ENCODE data around the gene MAP2.
"Not testable (repeated sequence)": the region's sequence is repeated elsewhere in the genome, so short reads cannot be mapped to it uniquely, and the experiment has no call there.

The MAP2 gene

DNA sequence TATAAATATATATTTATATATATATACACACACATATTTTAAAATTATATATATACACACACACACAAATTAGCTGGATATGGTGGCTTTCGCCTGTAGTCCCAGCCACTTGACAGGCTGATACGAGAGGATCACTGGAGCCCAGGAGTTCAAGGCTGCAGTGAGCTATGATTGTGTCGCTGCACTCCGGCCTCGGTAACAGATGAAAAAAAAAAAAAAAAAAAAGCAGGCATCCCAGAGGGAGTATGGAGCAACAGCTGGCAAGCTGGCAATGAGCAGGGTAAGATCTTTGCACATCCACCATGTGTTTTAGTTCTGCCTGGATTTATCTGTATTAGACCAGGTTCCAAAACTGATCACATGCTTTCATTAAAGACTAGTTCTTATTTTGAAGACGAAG lies 170.1 kb downstream of the MAP2 start:
- H3K4me3 ChIP-seq (IDR thresholded peaks at IDR 0.05; ENCODE audit: insufficient read depth, low read depth, low read length) = no peak overlapping the region
- TF ChIP-seq, protein P1, sequence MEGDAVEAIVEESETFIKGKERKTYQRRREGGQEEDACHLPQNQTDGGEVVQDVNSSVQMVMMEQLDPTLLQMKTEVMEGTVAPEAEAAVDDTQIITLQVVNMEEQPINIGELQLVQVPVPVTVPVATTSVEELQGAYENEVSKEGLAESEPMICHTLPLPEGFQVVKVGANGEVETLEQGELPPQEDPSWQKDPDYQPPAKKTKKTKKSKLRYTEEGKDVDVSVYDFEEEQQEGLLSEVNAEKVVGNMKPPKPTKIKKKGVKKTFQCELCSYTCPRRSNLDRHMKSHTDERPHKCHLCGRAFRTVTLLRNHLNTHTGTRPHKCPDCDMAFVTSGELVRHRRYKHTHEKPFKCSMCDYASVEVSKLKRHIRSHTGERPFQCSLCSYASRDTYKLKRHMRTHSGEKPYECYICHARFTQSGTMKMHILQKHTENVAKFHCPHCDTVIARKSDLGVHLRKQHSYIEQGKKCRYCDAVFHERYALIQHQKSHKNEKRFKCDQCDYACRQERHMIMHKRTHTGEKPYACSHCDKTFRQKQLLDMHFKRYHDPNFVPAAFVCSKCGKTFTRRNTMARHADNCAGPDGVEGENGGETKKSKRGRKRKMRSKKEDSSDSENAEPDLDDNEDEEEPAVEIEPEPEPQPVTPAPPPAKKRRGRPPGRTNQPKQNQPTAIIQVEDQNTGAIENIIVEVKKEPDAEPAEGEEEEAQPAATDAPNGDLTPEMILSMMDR (conservative IDR thresholded peaks at IDR 0.05; ENCODE audit: low read depth, low read length) = no peak

DNA sequence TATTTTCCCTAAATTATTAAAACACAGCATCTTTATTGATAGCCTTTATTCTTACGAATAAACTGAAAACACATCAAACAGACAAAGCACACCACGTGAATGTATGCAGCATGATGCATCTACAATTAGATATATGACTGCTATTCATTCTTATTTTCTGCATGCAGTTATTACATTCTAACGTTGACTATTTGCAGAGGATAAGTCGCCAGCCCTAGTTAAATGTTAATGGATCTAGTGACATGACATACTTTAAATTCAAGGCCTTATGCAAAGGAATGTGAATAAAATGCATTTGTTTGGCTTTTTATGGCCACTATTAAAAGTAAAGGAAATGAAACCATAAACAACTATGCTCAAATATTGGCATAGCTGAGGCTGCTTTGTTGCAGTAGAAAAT lies 172.4 kb downstream of the MAP2 start:
- Histone ChIP-seq H3K36me3 (ENCODE audit: insufficient read depth) (no peaks in the 10 kb centered on the region), H3K27me3 (ENCODE audit: insufficient read depth, low read depth) (no peaks in the 10 kb centered on the region), H3K79me2 (ENCODE audit: insufficient read depth, low read depth) (no peaks in the 10 kb centered on the region), H4K20me1 (ENCODE audit: insufficient read depth) (no peaks in the 10 kb centered on the region), H3K9ac (no peak overlapping the region), H3K4me2 (no peak overlapping the region), H3K4me3 (IDR thresholded peaks at IDR 0.05; ENCODE audit: insufficient read depth, low read depth, low read length) (no peak overlapping the region), H3K4me1 (ENCODE audit: low read depth, poor library complexity, severe bottlenecking) (no peaks in the 10 kb centered on the region), H2AFZ (ENCODE audit: low read depth) (no peak overlapping the region), H3K27ac (no peak overlapping the region)
- TF ChIP-seq, protein P1 (conservative IDR thresholded peaks at IDR 0.05; ENCODE audit: low read depth, low read length) = no peak

More for the DNA sequence above, 170.1 kb downstream of the MAP2 start:
- Histone ChIP-seq H3K36me3 (ENCODE audit: insufficient read depth) (no peaks in the 10 kb centered on the region), H2AFZ (ENCODE audit: low read depth) (no peak overlapping the region), H3K27ac (no peak overlapping the region), H3K4me2 (no peak overlapping the region), H3K79me2 (ENCODE audit: insufficient read depth, low read depth) (no peaks in the 10 kb centered on the region), H4K20me1 (ENCODE audit: insufficient read depth) (no peaks in the 10 kb centered on the region), H3K27me3 (ENCODE audit: insufficient read depth, low read depth) (no peaks in the 10 kb centered on the region), H3K9ac (no peak overlapping the region), H3K4me1 (ENCODE audit: low read depth, poor library complexity, severe bottlenecking) (no peaks in the 10 kb centered on the region)

DNA sequence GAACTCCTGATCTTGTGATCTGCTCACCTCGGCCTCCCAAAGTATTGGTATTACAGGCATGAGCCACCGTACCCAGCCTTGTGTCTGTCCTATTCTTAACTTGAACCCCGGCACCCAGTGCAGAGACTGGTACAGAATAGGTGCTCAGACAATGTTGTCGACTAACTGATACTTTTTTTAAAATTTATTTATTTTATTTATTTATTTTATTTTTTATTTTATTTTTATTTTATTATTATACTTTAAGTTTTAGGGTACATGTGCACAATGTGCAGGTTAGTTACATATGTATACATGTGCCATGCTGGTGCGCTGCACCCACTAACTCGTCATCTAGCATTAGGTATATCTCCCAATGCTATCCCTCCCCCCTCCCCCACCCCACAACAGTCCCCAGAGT lies 174.4 kb downstream of the MAP2 start:
- H3K4me1 ChIP-seq (ENCODE audit: low read depth, poor library complexity, severe bottlenecking); H3K27ac ChIP-seq; H4K20me1 ChIP-seq (ENCODE audit: insufficient read depth); H2AFZ ChIP-seq (ENCODE audit: low read depth); H3K4me2 ChIP-seq; H3K27me3 ChIP-seq (ENCODE audit: insufficient read depth, low read depth); H3K79me2 ChIP-seq (ENCODE audit: insufficient read depth, low read depth); H3K4me3 ChIP-seq (IDR thresholded peaks at IDR 0.05; ENCODE audit: insufficient read depth, low read depth, low read length); H3K9ac ChIP-seq; H3K36me3 ChIP-seq (ENCODE audit: insufficient read depth): not testable (repeated sequence)

DNA sequence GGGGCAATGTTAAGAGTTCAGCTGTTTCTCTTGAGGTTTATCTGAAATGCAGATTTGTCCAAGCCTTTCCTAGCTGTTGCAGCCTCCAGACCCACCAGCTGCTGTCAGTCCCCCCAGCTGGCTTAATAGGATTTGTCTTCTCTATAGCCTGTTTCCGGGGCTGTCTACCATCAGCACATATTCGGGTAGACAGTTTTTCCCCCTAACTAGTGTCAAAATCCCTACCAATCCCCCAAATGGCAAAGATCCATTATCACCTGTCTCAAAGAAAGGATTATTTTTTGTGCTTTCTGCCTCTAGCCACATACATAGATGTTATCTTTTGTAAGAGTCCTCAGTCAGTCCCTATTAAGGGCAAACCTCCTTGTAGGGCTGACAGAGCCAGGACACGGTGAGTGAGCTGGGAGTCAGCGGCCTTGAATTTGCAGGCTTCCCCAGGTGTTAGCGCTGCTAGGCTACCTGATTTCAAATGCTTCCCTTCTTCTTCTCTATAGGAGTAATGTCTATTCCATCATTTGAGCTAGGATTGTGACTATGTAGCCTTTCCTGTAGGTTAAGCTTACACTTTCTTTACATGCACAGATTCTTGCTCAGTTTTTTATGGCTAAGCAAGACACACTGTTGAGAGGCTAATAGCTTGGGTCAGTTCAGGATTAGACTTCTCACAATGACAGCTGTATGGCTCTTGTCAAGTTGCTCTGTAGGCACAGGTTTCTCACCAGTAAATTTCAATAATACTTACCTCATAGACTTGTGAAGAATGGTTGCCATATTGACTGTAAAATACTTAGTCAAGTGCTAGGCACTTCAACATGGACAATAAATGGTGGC lies 176.7 kb downstream of the MAP2 start:
- Histone ChIP-seq H3K79me2 (ENCODE audit: insufficient read depth, low read depth) (no peaks in the 10 kb centered on the region), H2AFZ (ENCODE audit: low read depth) (no peak overlapping the region), H4K20me1 (ENCODE audit: insufficient read depth) (no peaks in the 10 kb centered on the region), H3K4me3 (IDR thresholded peaks at IDR 0.05; ENCODE audit: insufficient read depth, low read depth, low read length) (no peak overlapping the region), H3K9ac (no peak overlapping the region), H3K27me3 (ENCODE audit: insufficient read depth, low read depth) (no peaks in the 10 kb centered on the region), H3K36me3 (ENCODE audit: insufficient read depth) (no peaks in the 10 kb centered on the region), H3K4me1 (ENCODE audit: low read depth, poor library complexity, severe bottlenecking) (no peaks in the 10 kb centered on the region), H3K4me2 (no peak overlapping the region), H3K27ac (no peak overlapping the region)
- TF ChIP-seq, protein P1 (conservative IDR thresholded peaks at IDR 0.05; ENCODE audit: low read depth, low read length) = no peak

DNA sequence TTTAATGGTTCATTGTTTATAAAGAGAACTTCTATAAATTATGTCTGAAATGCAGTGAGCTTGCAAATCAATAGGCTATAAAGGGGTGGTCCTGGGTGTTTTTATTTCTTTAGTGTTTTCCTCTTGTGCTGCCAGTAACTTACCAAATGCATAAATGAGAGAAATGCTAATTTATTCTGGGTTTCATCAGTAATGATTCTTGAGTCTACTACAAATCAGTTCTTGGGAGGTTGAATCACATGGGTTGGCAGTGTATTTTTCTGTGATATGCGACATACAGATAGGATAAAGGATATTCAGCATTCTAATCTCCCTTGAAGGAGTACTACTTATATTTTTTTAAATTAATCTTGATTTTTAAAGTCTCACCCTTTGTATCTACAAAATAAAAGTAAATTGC lies 177.7 kb downstream of the MAP2 start:
- H3K4me2 ChIP-seq = no peak overlapping the region
- H3K27me3 ChIP-seq (ENCODE audit: insufficient read depth, low read depth) = no peaks in the 10 kb centered on the region
- no peak overlapping the region for H3K4me3 ChIP-seq (IDR thresholded peaks at IDR 0.05; ENCODE audit: insufficient read depth, low read depth, low read length)
- no peak overlapping the region for H2AFZ ChIP-seq (ENCODE audit: low read depth)
- no peak overlapping the region for H3K27ac ChIP-seq
- H3K36me3 ChIP-seq (ENCODE audit: insufficient read depth) = no peaks in the 10 kb centered on the region
- no peaks in the 10 kb centered on the region for H3K4me1 ChIP-seq (ENCODE audit: low read depth, poor library complexity, severe bottlenecking)
- no peaks in the 10 kb centered on the region for H4K20me1 ChIP-seq (ENCODE audit: insufficient read depth)
- H3K79me2 ChIP-seq (ENCODE audit: insufficient read depth, low read depth) = no peaks in the 10 kb centered on the region
- H3K9ac ChIP-seq = no peak overlapping the region
- TF ChIP-seq, protein P1 (conservative IDR thresholded peaks at IDR 0.05; ENCODE audit: low read depth, low read length) = no peak

Data from KMS-11 (cell line).